Body of pancreas (tissue), 4 donors: ENCODE results near the gene CLTC.
"Not testable (repeated sequence)": the region's sequence is repeated elsewhere in the genome, so short reads cannot be mapped to it uniquely, and the experiment has no call there.

ENCODE experiments used
- CTCF ChIP-seq, 7 experiments: fragments of 450-650 bp in 4 of 7; fragments of 200-600 bp in 3 of 7; sonication (generic) in 3 of 7; IDR thresholded peaks; one replicate each; pipeline ENCODE4 v1.5.1; 2016 to 2019; ENCODE audit warnings: antibody characterized with exemption in 7 of 7
- POLR2A ChIP-seq, 3 donors: fragments of 450-650 bp; IDR thresholded peaks; one replicate each; pipeline ENCODE4 v1.6.1; 2016; ENCODE audit warnings: antibody characterized with exemption in 3 of 3, mild to moderate bottlenecking in 2 of 3

DNA sequence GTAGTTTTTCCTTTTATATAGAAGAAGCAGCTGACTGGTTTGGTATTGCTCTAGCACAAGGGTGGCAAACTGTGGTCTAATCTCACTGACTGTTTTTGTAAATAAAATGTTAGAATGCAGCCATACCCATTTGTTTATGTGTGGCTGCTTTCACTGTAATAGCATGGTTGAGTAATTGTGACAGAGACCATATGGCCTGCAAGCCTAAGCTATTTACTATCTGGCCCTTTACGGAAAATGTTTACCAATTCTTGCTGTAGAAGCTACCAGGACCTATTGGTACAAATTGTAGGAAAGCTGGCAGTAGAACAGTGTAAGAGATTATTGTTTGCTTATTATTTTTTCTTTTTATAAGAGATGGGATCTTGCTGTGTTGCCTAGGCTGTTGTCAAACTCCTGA, 35.5 kb upstream of the CLTC start:
- not testable (repeated sequence) for TF ChIP-seq CTCF, POLR2A (IDR thresholded peaks at IDR 0.05)
